A172 (cell line): ENCODE measurements around the gene TOMM40L. TPM values are rescaled to one million over a fixed set of nuclear protein-coding genes. Genes with fewer than 3 reads are reported as not detected.

ENCODE experiments used
- DNase-seq: peaks from one replicate; pipeline ENCODE4 v3.0.0-alpha.2; 2015; ENCODE audit warnings: low spot score
- total RNA-seq: library from RNA; depleted of rRNA; stranded (reverse); fragments of >200 nt; shearing (Covaris generic); gene quantifications from 2 replicates; pipeline ENCODE4 v1.2.3, GENCODE V29; 2014; rRNA removed

The TOMM40L gene
- 16.1 and 16.8 TPM in 2 replicates for total RNA-seq

GRCh38 chr1:161225534-161226319 lies at the start of gene TOMM40L:
Gene TOMM40L (plus strand): TSS chr1:161226060. CDS start chr1:161226490, 430 bp downstream.
- peak; percentile 100 for DNase-seq

- no peak for DNase-seq
Observed at GRCh38 chr1:161176468-161177111, 49.3 kb upstream of the TOMM40L start.

GRCh38 chr1:161177112-161177935 lies 48.5 kb upstream of the TOMM40L start, which contains the start of gene B4GALT3:
Gene B4GALT3 (minus strand): TSS chr1:161177507. CDS start chr1:161176060, 1,447 bp downstream.
- peak; percentile 77 for DNase-seq

GRCh38 chr1:161177936-161178244 lies 48.0 kb upstream of the TOMM40L start:
- DNase-seq: no peak

GRCh38 chr1:161179698-161180097 lies 46.2 kb upstream of the TOMM40L start:
- no peak for DNase-seq

- peak; percentile 32 for DNase-seq
Observed at GRCh38 chr1:161180639-161181038, 45.2 kb upstream of the TOMM40L start.

GRCh38 chr1:161182214-161182613 lies 43.6 kb upstream of the TOMM40L start:
- peak; percentile 84 for DNase-seq

GRCh38 chr1:161185282-161185682 lies 40.6 kb upstream of the TOMM40L start:
- peak; percentile 47 for DNase-seq

GRCh38 chr1:161185732-161186311 lies 40.0 kb upstream of the TOMM40L start:
- DNase-seq: no peak

GRCh38 chr1:161187311-161187710 lies 38.5 kb upstream of the TOMM40L start:
- DNase-seq: no peak

GRCh38 chr1:161188381-161188780 lies 37.5 kb upstream of the TOMM40L start:
- DNase-seq: no peak

- no peak for DNase-seq
Observed at GRCh38 chr1:161189036-161189435, 36.8 kb upstream of the TOMM40L start.

GRCh38 chr1:161190962-161191521 lies 34.8 kb upstream of the TOMM40L start:
- no peak for DNase-seq

- DNase-seq: no peak
Observed at GRCh38 chr1:161191971-161192370, 33.9 kb upstream of the TOMM40L start.

- peak; percentile 70 for DNase-seq
Observed at GRCh38 chr1:161192476-161193465, 33.1 kb upstream of the TOMM40L start.

GRCh38 chr1:161193561-161194235 lies 32.2 kb upstream of the TOMM40L start:
- no peak for DNase-seq

GRCh38 chr1:161195171-161195570 lies 30.7 kb upstream of the TOMM40L start:
- DNase-seq: no peak

GRCh38 chr1:161196111-161196510 lies 29.7 kb upstream of the TOMM40L start:
- DNase-seq: no peak

GRCh38 chr1:161196521-161197451 lies 29.1 kb upstream of the TOMM40L start:
- DNase-seq: no peak
